Liver (tissue), 9 donors: ENCODE results near the gene PSMB3. TPM values are rescaled to one million over a fixed set of nuclear protein-coding genes. Genes with fewer than 3 reads are reported as not detected.

Experiments used
- DNase-seq: peaks from one replicate; pipeline ENCODE4 v3.0.0-alpha.2; 2017; ENCODE audit warnings: low spot score
- H3K27ac ChIP-seq, 2 donors: one replicate each; pipeline ENCODE4 v1.7.0; 2013; ENCODE audit warnings: inconsistent platforms in 2 of 2, low read length in 2 of 2, control low read depth in 1 of 2, low read depth in 1 of 2, mild to moderate bottlenecking in 1 of 2
- H3K27me3 ChIP-seq, 4 donors: one replicate each; pipeline versions ENCODE4 v1.6.1 to v1.7.0; 2013; ENCODE audit warnings: low read length in 3 of 4, inconsistent platforms in 1 of 4, mild to moderate bottlenecking in 1 of 4, moderate library complexity in 1 of 4; ENCODE audit not compliant: control insufficient read depth in 4 of 4, insufficient read depth in 4 of 4
- H3K36me3 ChIP-seq, 4 donors: one replicate each; pipeline versions ENCODE4 v1.6.1 to v1.7.0; 2013; ENCODE audit warnings: low read length in 3 of 4, mild to moderate bottlenecking in 3 of 4, low read depth in 1 of 4, moderate library complexity in 1 of 4; ENCODE audit not compliant: control insufficient read depth in 4 of 4, insufficient read depth in 3 of 4
- H3K4me1 ChIP-seq, 4 donors: one replicate each; pipeline versions ENCODE4 v1.6.1 to v1.7.0; 2013; ENCODE audit warnings: low read length in 3 of 4, mild to moderate bottlenecking in 3 of 4, moderate library complexity in 1 of 4; ENCODE audit not compliant: control insufficient read depth in 4 of 4, insufficient read depth in 4 of 4
- H3K4me3 ChIP-seq, 3 donors: one replicate each; pipeline versions ENCODE4 v1.6.1 to v1.7.0; 2013; ENCODE audit warnings: low read length in 3 of 3, control low read depth in 1 of 3, low read depth in 1 of 3, mild to moderate bottlenecking in 1 of 3
- H3K9ac ChIP-seq, 2 donors: one replicate each; pipeline ENCODE4 v1.7.0; 2013; ENCODE audit warnings: low read length in 2 of 2, mild to moderate bottlenecking in 2 of 2, moderate library complexity in 2 of 2, control low read depth in 1 of 2, low read depth in 1 of 2
- H3K9me3 ChIP-seq, 4 donors: one replicate each; pipeline versions ENCODE4 v1.6.1 to v1.7.0; 2013; ENCODE audit warnings: low read length in 3 of 4; ENCODE audit not compliant: control insufficient read depth in 4 of 4
- FOXA1 ChIP-seq: IDR thresholded peaks from 2 replicates; pipeline ENCODE4 v1.6.1; 2016; ENCODE audit warnings: antibody characterized with exemption
- FOXA2 ChIP-seq: IDR thresholded peaks from 2 replicates; pipeline ENCODE4 v1.6.1; 2016; ENCODE audit warnings: antibody characterized with exemption
- GABPA ChIP-seq, 2 donors: IDR thresholded peaks in 1 of 2; conservative IDR thresholded peaks in 1 of 2; 2 replicates each; pipeline ENCODE4 v1.6.1; 2016; ENCODE audit warnings: antibody characterized with exemption in 2 of 2, mild to moderate bottlenecking in 1 of 2, moderate library complexity in 1 of 2
- HNF4A ChIP-seq, 2 donors: conservative IDR thresholded peaks; 2 replicates each; pipeline ENCODE4 v1.6.1; 2016; ENCODE audit warnings: antibody characterized with exemption in 2 of 2, mild to moderate bottlenecking in 2 of 2
- HNF4G ChIP-seq: IDR thresholded peaks from 2 replicates; pipeline ENCODE4 v1.6.1; 2016; ENCODE audit warnings: antibody characterized with exemption
- JUND ChIP-seq, 2 donors: IDR thresholded peaks; 2 replicates each; pipeline ENCODE4 v1.6.1; 2016; ENCODE audit warnings: antibody characterized with exemption in 2 of 2
- NR2F2 ChIP-seq: IDR thresholded peaks from 2 replicates; pipeline ENCODE4 v1.6.1; 2016; ENCODE audit warnings: antibody characterized with exemption
- RAD21 ChIP-seq, 2 donors: IDR thresholded peaks; 2 replicates each; pipeline ENCODE4 v1.6.1; 2016; ENCODE audit warnings: antibody characterized with exemption in 2 of 2, mild to moderate bottlenecking in 2 of 2
- RXRA ChIP-seq, 2 donors: IDR thresholded peaks; 2 replicates each; pipeline ENCODE4 v1.6.1; 2017 to 2018; ENCODE audit warnings: antibody characterized with exemption in 2 of 2, mild to moderate bottlenecking in 1 of 2
- SP1 ChIP-seq: IDR thresholded peaks from 2 replicates; pipeline ENCODE4 v1.6.1; 2018; ENCODE audit warnings: antibody characterized with exemption, mild to moderate bottlenecking
- TAF1 ChIP-seq: conservative IDR thresholded peaks from 2 replicates; pipeline ENCODE4 v1.6.1; 2016; ENCODE audit warnings: antibody characterized with exemption, mild to moderate bottlenecking
- YY1 ChIP-seq: IDR thresholded peaks from 2 replicates; pipeline ENCODE4 v1.6.1; 2016; ENCODE audit warnings: antibody characterized with exemption, mild to moderate bottlenecking
- WGBS: extraction: QIAGEN DNeasy Blood & Tissue Kit; methylation state at CpG from one replicate; pipeline ENCODE4 v1.1.7; 2013; 5-methylcytosine and 5-hydroxymethylcytosine counted together
- polyA plus RNA-seq, 2 donors: library from polyadenylated mRNA; stranded (reverse) in 1 of 2; unstranded in 1 of 2; fragments of 200-250 nt in 1 of 2; fragments of >200 nt in 1 of 2; fragmentation: Nextera tagmentation in 1 of 2; extraction: Ambion mirVana in 1 of 2; gene quantifications; one replicate each; pipeline versions ENCODE4 v1.2.1 to v1.2.3, GENCODE V29; 2013 to 2015
- total RNA-seq, 2 donors: library from RNA; depleted of rRNA; stranded (reverse); fragments of >200 nt; gene quantifications; one replicate each; pipeline ENCODE4 v1.2.3, GENCODE V29; 2014
- TF ChIP-seq, protein P1 (sequence below): IDR thresholded peaks from 2 replicates; pipeline ENCODE4 v1.6.1; 2016; ENCODE audit warnings: antibody characterized with exemption
- TF ChIP-seq, protein P2 (sequence below): IDR thresholded peaks from 2 replicates; pipeline ENCODE4 v1.6.1; 2016; ENCODE audit warnings: antibody characterized with exemption
- TF ChIP-seq, protein P3 (sequence below): fragments of 150-350 bp; IDR thresholded peaks from 2 replicates; pipeline ENCODE4 v1.5.1; 2017; ENCODE audit warnings: improper control_type of control experiment, low read depth, low read length; ENCODE audit not compliant: missing input control
- TF ChIP-seq, protein P4 (sequence below): IDR thresholded peaks from 2 replicates; pipeline ENCODE4 v1.6.1; 2016; ENCODE audit warnings: antibody characterized with exemption
- donor health status: healthy.
- donor health status: healthy.
- donor health status: healthy.
- donor health status: healthy.
- donor health status: healthy.

Gene PSMB3
- total and polyA plus RNA-seq, 4 donors, result 121 to 279 (median 169) TPM

DNA sequence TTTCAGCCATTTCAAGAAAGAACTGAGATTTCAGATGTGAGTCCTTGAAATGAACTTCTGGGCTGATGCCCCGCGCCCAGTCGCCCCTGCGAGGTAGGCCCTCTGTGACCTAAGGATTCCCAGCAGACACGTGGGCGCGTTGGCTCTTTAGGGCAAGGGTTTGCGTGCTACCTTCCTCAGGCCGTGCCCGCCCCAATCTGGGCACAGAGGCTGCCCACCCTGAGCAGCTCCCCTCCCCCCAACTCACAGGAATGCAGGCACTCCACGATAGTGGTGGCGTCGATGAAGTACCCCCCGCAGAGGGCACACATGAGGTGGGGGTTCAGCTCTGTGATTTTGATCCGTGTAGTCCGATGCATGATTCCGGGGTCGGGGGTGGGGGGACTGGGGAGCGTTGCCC is 12.5 kb upstream of the PSMB3 start (continued):
- TF ChIP-seq, protein P1, sequence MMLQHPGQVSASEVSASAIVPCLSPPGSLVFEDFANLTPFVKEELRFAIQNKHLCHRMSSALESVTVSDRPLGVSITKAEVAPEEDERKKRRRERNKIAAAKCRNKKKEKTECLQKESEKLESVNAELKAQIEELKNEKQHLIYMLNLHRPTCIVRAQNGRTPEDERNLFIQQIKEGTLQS, result no peak
- TF ChIP-seq, protein P2, sequence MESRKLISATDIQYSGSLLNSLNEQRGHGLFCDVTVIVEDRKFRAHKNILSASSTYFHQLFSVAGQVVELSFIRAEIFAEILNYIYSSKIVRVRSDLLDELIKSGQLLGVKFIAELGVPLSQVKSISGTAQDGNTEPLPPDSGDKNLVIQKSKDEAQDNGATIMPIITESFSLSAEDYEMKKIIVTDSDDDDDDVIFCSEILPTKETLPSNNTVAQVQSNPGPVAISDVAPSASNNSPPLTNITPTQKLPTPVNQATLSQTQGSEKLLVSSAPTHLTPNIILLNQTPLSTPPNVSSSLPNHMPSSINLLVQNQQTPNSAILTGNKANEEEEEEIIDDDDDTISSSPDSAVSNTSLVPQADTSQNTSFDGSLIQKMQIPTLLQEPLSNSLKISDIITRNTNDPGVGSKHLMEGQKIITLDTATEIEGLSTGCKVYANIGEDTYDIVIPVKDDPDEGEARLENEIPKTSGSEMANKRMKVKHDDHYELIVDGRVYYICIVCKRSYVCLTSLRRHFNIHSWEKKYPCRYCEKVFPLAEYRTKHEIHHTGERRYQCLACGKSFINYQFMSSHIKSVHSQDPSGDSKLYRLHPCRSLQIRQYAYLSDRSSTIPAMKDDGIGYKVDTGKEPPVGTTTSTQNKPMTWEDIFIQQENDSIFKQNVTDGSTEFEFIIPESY, result no peak
- no peak for TF ChIP-seq FOXA2
- no peak for TF ChIP-seq HNF4A (conservative IDR thresholded peaks at IDR 0.05)
- no peak for TF ChIP-seq RAD21 (IDR thresholded peaks at IDR 0.05)
- TF ChIP-seq FOXA1, result no peak
- TF ChIP-seq GABPA (IDR thresholded peaks at IDR 0.05 in 1 of 2, conservative IDR thresholded peaks at IDR 0.05 in 1 of 2), result no peak

DNA sequence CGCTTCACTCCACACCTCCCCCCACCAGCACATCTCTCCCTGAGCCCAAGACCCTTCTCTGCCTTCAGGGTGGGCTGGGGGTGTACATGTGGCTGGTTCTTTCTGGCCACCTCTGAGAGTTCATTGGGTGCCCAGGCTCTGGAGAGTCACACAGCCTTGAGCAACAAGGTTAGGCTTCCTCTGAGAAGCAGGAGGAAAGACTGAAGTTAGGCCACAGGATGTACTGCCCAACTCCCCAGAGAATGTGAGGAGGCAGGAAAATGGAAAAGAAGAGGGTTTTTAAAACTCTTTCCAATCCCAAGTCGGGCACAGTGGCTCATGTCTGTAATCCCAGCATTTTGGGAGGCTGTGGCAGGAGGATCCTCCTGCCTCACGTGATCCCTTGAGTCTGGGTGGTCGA is 11.7 kb upstream of the PSMB3 start:
- no peak overlapping the region for H3K4me3 ChIP-seq
- no peak overlapping the region for H3K27ac ChIP-seq
- H3K9ac ChIP-seq, result no peak overlapping the region
- H3K4me1 ChIP-seq, result peaks cover 3 to 17% (median 11%) of the 10 kb centered on the region in 4 donors
- H3K27me3 ChIP-seq, result no peaks in the 10 kb centered on the region
- TF ChIP-seq SP1, result no peak
- TF ChIP-seq FOXA2, result no peak
- no peak for TF ChIP-seq RXRA (IDR thresholded peaks at IDR 0.05)
- TF ChIP-seq, protein P1, result no peak
- TF ChIP-seq FOXA1, result no peak
- TF ChIP-seq YY1, result no peak
- TF ChIP-seq, protein P2, result no peak
- TF ChIP-seq, protein P3, sequence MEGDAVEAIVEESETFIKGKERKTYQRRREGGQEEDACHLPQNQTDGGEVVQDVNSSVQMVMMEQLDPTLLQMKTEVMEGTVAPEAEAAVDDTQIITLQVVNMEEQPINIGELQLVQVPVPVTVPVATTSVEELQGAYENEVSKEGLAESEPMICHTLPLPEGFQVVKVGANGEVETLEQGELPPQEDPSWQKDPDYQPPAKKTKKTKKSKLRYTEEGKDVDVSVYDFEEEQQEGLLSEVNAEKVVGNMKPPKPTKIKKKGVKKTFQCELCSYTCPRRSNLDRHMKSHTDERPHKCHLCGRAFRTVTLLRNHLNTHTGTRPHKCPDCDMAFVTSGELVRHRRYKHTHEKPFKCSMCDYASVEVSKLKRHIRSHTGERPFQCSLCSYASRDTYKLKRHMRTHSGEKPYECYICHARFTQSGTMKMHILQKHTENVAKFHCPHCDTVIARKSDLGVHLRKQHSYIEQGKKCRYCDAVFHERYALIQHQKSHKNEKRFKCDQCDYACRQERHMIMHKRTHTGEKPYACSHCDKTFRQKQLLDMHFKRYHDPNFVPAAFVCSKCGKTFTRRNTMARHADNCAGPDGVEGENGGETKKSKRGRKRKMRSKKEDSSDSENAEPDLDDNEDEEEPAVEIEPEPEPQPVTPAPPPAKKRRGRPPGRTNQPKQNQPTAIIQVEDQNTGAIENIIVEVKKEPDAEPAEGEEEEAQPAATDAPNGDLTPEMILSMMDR, result no peak
- no peak for TF ChIP-seq NR2F2
- TF ChIP-seq HNF4G, result no peak
- no peak for TF ChIP-seq TAF1
- TF ChIP-seq JUND (IDR thresholded peaks at IDR 0.05), result no peak
- TF ChIP-seq, protein P4, sequence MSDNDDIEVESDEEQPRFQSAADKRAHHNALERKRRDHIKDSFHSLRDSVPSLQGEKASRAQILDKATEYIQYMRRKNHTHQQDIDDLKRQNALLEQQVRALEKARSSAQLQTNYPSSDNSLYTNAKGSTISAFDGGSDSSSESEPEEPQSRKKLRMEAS, result no peak
- H3K36me3 ChIP-seq, result no peaks in the 10 kb centered on the region
- DNase-seq, result no peak
- 85% methylated on average over 4 of the region's 4 CpGs for WGBS
- H3K9me3 ChIP-seq, result no peaks in the 10 kb centered on the region
